Activated naive CD4-positive, alpha-beta T cell treated with anti-CD3 and anti-CD28 coated beads, Interleukin-2, amount 50 U/mL, for 72 hours (primary cell): ENCODE data around the gene IGF2R. TPM values are rescaled to one million over a fixed set of nuclear protein-coding genes. Genes with fewer than 3 reads are reported as not detected.
"Not testable (repeated sequence)": the region's sequence is repeated elsewhere in the genome, so short reads cannot be mapped to it uniquely, and the experiment has no call there.

ENCODE experiments used
- ATAC-seq, 2 donors: fragments of 150-1000 bp; cut with Tn5 transposase; 2 replicates each; pipeline ENCODE4 v1.10.0; 2021; ENCODE audit warnings: mild to moderate bottlenecking in 2 of 2, moderate library complexity in 2 of 2
- DNase-seq, 2 donors: peaks; one replicate each; pipeline ENCODE4 v3.0.0; 2021 to 2022; ENCODE audit warnings: low spot score in 2 of 2
- H3K27ac Mint-ChIP-seq, 2 donors: one replicate each; pipeline ENCODE4 v1.8.0; 2022; ENCODE audit warnings: mild to moderate bottlenecking in 2 of 2, mixed read lengths in 2 of 2
- H3K36me3 Mint-ChIP-seq, 2 donors: one replicate each; pipeline ENCODE4 v1.8.0; 2022; ENCODE audit warnings: mixed read lengths in 2 of 2
- H3K9me3 Mint-ChIP-seq, 2 donors: one replicate each; pipeline ENCODE4 v1.8.0; 2022; ENCODE audit warnings: mixed read lengths in 2 of 2
- total RNA-seq, 2 donors: library from RNA; stranded (reverse); gene quantifications; one replicate each; pipeline ENCODE4 v1.2.3, GENCODE V29; 2022

Gene IGF2R
- total RNA-seq, 2 donors from 2014 or later: 73.8 to 105 TPM

GRCh38 chr6:160130729-160131484 is 162.0 kb downstream of the IGF2R start:
- DNase-seq: no peak
- Mint-ChIP-seq H3K27ac (peak overlapping the region in 1 of 2 donors; percentile 65), H3K36me3 (peaks cover 0 to 5% of the 10 kb centered on the region in 2 donors), H3K9me3 (no peaks in the 10 kb centered on the region)
- no peak for ATAC-seq

- Mint-ChIP-seq H3K9me3 (no peaks in the 10 kb centered on the region), H3K36me3 (peaks cover 0 to 5% of the 10 kb centered on the region in 2 donors), H3K27ac (no peak overlapping the region)
- DNase-seq: no peak
- no peak for ATAC-seq
These were observed 162.9 kb downstream of the IGF2R start for GRCh38 chr6:160131636-160132296.

- no peaks in the 10 kb centered on the region for H3K9me3 Mint-ChIP-seq
- no peak overlapping the region for H3K27ac Mint-ChIP-seq
- peaks cover 0 to 5% of the 10 kb centered on the region in 2 donors for H3K36me3 Mint-ChIP-seq
- DNase-seq: no peak
- ATAC-seq: no peak
These were observed 163.4 kb downstream of the IGF2R start for GRCh38 chr6:160132297-160132637.

GRCh38 chr6:160132776-160133338 is 164.0 kb downstream of the IGF2R start:
- ATAC-seq (peak in 1 of 2 donors; percentile 40), DNase-seq (no peak)
- no peaks in the 10 kb centered on the region for H3K9me3 Mint-ChIP-seq
- no peak overlapping the region for H3K27ac Mint-ChIP-seq
- H3K36me3 Mint-ChIP-seq: peaks cover 0 to 5% of the 10 kb centered on the region in 2 donors

GRCh38 chr6:160133441-160134336 is 164.8 kb downstream of the IGF2R start:
- no peak overlapping the region for H3K27ac Mint-ChIP-seq
- H3K9me3 Mint-ChIP-seq: no peaks in the 10 kb centered on the region
- no peak for ATAC-seq
- peaks cover 0 to 5% of the 10 kb centered on the region in 2 donors for H3K36me3 Mint-ChIP-seq
- DNase-seq: no peak

GRCh38 chr6:160134337-160134751 is 165.5 kb downstream of the IGF2R start:
- H3K36me3 Mint-ChIP-seq, DNase-seq, H3K27ac Mint-ChIP-seq, H3K9me3 Mint-ChIP-seq: not testable (repeated sequence)
- peak in 1 of 2 donors; percentile 55 for ATAC-seq

GRCh38 chr6:160134779-160135547 is 166.1 kb downstream of the IGF2R start:
- DNase-seq: no peak
- Mint-ChIP-seq H3K27ac (peak overlapping the region in 1 of 2 donors; percentile 17), H3K36me3 (peaks cover 0 to 5% of the 10 kb centered on the region in 2 donors), H3K9me3 (no peaks in the 10 kb centered on the region)
- no peak for ATAC-seq

GRCh38 chr6:160135907-160136655 is 167.2 kb downstream of the IGF2R start:
- no peak for DNase-seq
- Mint-ChIP-seq H3K27ac (peak overlapping the region in 1 of 2 donors; percentile 70), H3K36me3 (peaks cover 0 to 5% of the 10 kb centered on the region in 2 donors), H3K9me3 (no peaks in the 10 kb centered on the region)
- ATAC-seq: no peak

- ATAC-seq (no peak), DNase-seq (no peak)
- Mint-ChIP-seq H3K27ac (peak overlapping the region in 1 of 2 donors; percentile 69), H3K36me3 (peaks cover 0 to 5% of the 10 kb centered on the region in 2 donors), H3K9me3 (no peaks in the 10 kb centered on the region)
These were observed 168.5 kb downstream of the IGF2R start for GRCh38 chr6:160137130-160137988.

- no peak overlapping the region for H3K27ac Mint-ChIP-seq
- H3K9me3 Mint-ChIP-seq: no peaks in the 10 kb centered on the region
- peaks cover 0 to 4% of the 10 kb centered on the region in 2 donors for H3K36me3 Mint-ChIP-seq
- peak in 1 of 2 donors; percentile 69 for DNase-seq
- ATAC-seq: peak; percentile 38 to 66
These were observed 169.3 kb downstream of the IGF2R start for GRCh38 chr6:160137989-160138835.

- ATAC-seq (peak in 1 of 2 donors; percentile 10), DNase-seq (no peak)
- H3K9me3 Mint-ChIP-seq: peaks cover 0 to 2% of the 10 kb centered on the region in 2 donors
- H3K36me3 Mint-ChIP-seq: no peaks in the 10 kb centered on the region
- H3K27ac Mint-ChIP-seq: no peak overlapping the region
These were observed 170.0 kb downstream of the IGF2R start for GRCh38 chr6:160138839-160139419.

- H3K36me3 Mint-ChIP-seq: no peaks in the 10 kb centered on the region
- H3K9me3 Mint-ChIP-seq: peaks cover 0 to 7% of the 10 kb centered on the region in 2 donors
- ATAC-seq (peak; percentile 54 to 85), DNase-seq (no peak)
- H3K27ac Mint-ChIP-seq: no peak overlapping the region
These were observed 170.6 kb downstream of the IGF2R start for GRCh38 chr6:160139420-160139851.

GRCh38 chr6:160140493-160140892 is 171.6 kb downstream of the IGF2R start:
- not testable (repeated sequence) for ATAC-seq

More at GRCh38 chr6:160140493-160140892, 171.6 kb downstream of the IGF2R start:
- not testable (repeated sequence) for DNase-seq, H3K9me3 Mint-ChIP-seq, H3K27ac Mint-ChIP-seq, H3K36me3 Mint-ChIP-seq
